Measurements from ENCODE around the gene IRF2BP1. TPM values are rescaled to one million over a fixed set of nuclear protein-coding genes. Genes with fewer than 3 reads are reported as not detected.

Gene IRF2BP1
- total and polyA plus RNA-seq, 4 donors: 4.9 to 16.8 (median 16.4) TPM

DNA sequence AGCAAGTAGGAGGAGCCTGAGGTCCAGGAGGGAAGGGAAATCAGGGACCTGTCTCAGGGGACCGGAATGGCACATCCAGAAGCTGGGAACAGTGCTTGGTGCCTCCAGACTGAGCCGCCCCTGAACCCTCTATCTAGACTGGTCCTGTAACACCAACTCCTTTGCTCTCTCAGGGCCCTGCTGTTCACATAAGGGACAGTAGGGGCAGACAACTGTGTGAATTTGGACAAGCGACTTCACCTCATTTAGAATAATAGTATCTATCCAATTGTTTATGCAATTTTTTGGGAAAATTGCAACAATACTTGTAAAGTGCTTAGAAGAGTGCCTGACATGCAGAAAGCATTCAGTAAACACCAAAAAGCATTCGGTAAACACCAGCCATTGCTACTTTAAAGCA is 37.0 kb downstream of the IRF2BP1 start:
- Histone ChIP-seq H3K27me3 (ENCODE audit: control insufficient read depth in 4 of 4, insufficient read depth in 4 of 4, low read length in 3 of 4) (no peaks in the 10 kb centered on the region), H3K36me3 (ENCODE audit: control insufficient read depth in 4 of 4, insufficient read depth in 3 of 4, low read depth in 1 of 4, low read length in 3 of 4) (peaks cover 11 to 85% (median 66%) of the 10 kb centered on the region in 4 donors), H3K9me3 (ENCODE audit: control insufficient read depth in 4 of 4, low read length in 3 of 4) (no peaks in the 10 kb centered on the region), H3K27ac (ENCODE audit: low read depth in 1 of 2, low read length in 2 of 2) (no peak overlapping the region), H3K4me1 (ENCODE audit: control insufficient read depth in 4 of 4, insufficient read depth in 4 of 4, low read length in 3 of 4) (no peaks in the 10 kb centered on the region), H3K4me3 (ENCODE audit: low read depth in 1 of 3, low read length in 3 of 3) (no peak overlapping the region), H3K9ac (ENCODE audit: low read depth in 1 of 2, low read length in 2 of 2) (no peak overlapping the region)
- 95% methylated on average over 4 of the region's 4 CpGs for WGBS
- DNase-seq (ENCODE audit: low spot score): no peak
- TF ChIP-seq, protein P1, sequence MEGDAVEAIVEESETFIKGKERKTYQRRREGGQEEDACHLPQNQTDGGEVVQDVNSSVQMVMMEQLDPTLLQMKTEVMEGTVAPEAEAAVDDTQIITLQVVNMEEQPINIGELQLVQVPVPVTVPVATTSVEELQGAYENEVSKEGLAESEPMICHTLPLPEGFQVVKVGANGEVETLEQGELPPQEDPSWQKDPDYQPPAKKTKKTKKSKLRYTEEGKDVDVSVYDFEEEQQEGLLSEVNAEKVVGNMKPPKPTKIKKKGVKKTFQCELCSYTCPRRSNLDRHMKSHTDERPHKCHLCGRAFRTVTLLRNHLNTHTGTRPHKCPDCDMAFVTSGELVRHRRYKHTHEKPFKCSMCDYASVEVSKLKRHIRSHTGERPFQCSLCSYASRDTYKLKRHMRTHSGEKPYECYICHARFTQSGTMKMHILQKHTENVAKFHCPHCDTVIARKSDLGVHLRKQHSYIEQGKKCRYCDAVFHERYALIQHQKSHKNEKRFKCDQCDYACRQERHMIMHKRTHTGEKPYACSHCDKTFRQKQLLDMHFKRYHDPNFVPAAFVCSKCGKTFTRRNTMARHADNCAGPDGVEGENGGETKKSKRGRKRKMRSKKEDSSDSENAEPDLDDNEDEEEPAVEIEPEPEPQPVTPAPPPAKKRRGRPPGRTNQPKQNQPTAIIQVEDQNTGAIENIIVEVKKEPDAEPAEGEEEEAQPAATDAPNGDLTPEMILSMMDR (IDR thresholded peaks at IDR 0.05; ENCODE audit: low read depth, low read length, missing input control): peak; percentile 22
- TF ChIP-seq EGR1 (IDR thresholded peaks at IDR 0.05; ENCODE audit: low read depth in 2 of 2) (no peak), NR2F2 (IDR thresholded peaks at IDR 0.05) (no peak)

DNA sequence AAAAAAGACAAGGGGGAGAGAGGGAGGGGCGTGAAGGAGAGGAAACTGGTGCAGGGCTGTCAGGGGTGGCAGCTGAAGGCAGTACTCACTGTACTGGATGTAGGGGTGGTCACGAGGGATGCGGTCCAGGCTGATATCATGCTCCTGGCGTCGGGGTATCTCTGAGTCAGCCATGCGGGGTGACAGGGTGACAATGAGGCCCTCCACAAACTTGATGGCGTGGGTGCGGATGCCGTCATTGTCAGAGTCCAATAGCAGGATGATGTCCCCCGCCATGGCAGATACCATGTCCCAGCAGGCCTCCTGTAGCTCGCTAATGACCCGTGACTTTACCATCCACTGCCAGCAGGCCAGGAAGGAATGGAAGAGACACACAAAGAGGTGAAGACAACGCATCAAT is 38.3 kb downstream of the IRF2BP1 start:
- H3K9me3 ChIP-seq (ENCODE audit: control insufficient read depth in 4 of 4, low read length in 3 of 4): no peaks in the 10 kb centered on the region
- no peaks in the 10 kb centered on the region for H3K27me3 ChIP-seq (ENCODE audit: control insufficient read depth in 4 of 4, insufficient read depth in 4 of 4, low read length in 3 of 4)
- H3K27ac ChIP-seq (ENCODE audit: low read depth in 1 of 2, low read length in 2 of 2): no peak overlapping the region
- H3K4me3 ChIP-seq (ENCODE audit: low read depth in 1 of 3, low read length in 3 of 3): no peak overlapping the region
- DNase-seq (ENCODE audit: low spot score): no peak
- 95% methylated on average over 13 of the region's 13 CpGs for WGBS
- H3K4me1 ChIP-seq (ENCODE audit: control insufficient read depth in 4 of 4, insufficient read depth in 4 of 4, low read length in 3 of 4): no peaks in the 10 kb centered on the region
- peaks cover 13 to 84% (median 65%) of the 10 kb centered on the region in 4 donors for H3K36me3 ChIP-seq (ENCODE audit: control insufficient read depth in 4 of 4, insufficient read depth in 3 of 4, low read depth in 1 of 4, low read length in 3 of 4)
- no peak overlapping the region for H3K9ac ChIP-seq (ENCODE audit: low read depth in 1 of 2, low read length in 2 of 2)
- TF ChIP-seq TAF1 (conservative IDR thresholded peaks at IDR 0.05) (no peak), ATF3 (IDR thresholded peaks at IDR 0.05) (no peak), EGR1 (IDR thresholded peaks at IDR 0.05; ENCODE audit: low read depth in 2 of 2) (no peak)
- TF ChIP-seq, protein P1 (IDR thresholded peaks at IDR 0.05; ENCODE audit: low read depth, low read length, missing input control): no peak

- TF ChIP-seq FOXA2 (IDR thresholded peaks at IDR 0.05): no peak
- WGBS: 96% methylated on average over 14 of the region's 14 CpGs
- H3K9ac ChIP-seq (ENCODE audit: low read depth in 1 of 2, low read length in 2 of 2): no peak overlapping the region
- H3K27ac ChIP-seq (ENCODE audit: low read depth in 1 of 2, low read length in 2 of 2): no peak overlapping the region
- H3K4me3 ChIP-seq (ENCODE audit: low read depth in 1 of 3, low read length in 3 of 3): no peak overlapping the region
- peaks cover 0 to 3% (median 0%) of the 10 kb centered on the region in 4 donors for H3K9me3 ChIP-seq (ENCODE audit: control insufficient read depth in 4 of 4, low read length in 3 of 4)
- no peaks in the 10 kb centered on the region for H3K27me3 ChIP-seq (ENCODE audit: control insufficient read depth in 4 of 4, insufficient read depth in 4 of 4, low read length in 3 of 4)
- H3K4me1 ChIP-seq (ENCODE audit: control insufficient read depth in 4 of 4, insufficient read depth in 4 of 4, low read length in 3 of 4): no peaks in the 10 kb centered on the region
- DNase-seq (ENCODE audit: low spot score): no peak
- peaks cover 21 to 71% (median 54%) of the 10 kb centered on the region in 4 donors for H3K36me3 ChIP-seq (ENCODE audit: control insufficient read depth in 4 of 4, insufficient read depth in 3 of 4, low read depth in 1 of 4, low read length in 3 of 4)
These were observed 43.7 kb downstream of the IRF2BP1 start for GRCh38 chr19:45842198-45842597.

DNA sequence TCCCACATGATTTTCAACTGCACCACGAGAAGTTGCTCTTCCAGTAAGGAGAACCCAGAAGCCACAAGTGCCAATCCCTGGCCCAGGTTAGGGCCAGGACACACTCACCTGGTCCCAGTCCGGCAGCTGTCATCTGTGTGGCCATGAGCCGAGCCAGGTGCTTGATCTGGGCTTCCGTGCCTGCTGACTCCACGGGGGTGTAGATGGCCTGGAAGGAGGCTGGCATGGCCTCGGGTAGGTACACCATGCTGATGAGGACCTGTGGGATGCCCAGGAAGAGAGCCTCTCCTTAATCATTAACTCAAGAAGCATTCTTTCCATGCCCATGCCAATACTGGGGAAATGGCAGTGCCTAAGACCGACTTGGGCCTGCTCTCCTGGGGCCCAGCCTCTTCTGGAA is 51.0 kb downstream of the IRF2BP1 start:
- WGBS: 90% methylated on average over 7 of the region's 7 CpGs
- no peak for DNase-seq (ENCODE audit: low spot score)
- TF ChIP-seq HNF4A (conservative IDR thresholded peaks at IDR 0.05): no peak
- no peak for TF ChIP-seq JUND (IDR thresholded peaks at IDR 0.05)
- no peak for TF ChIP-seq SP1 (IDR thresholded peaks at IDR 0.05)
- TF ChIP-seq, protein P1 (IDR thresholded peaks at IDR 0.05; ENCODE audit: low read depth, low read length, missing input control): no peak
- no peak for TF ChIP-seq NR2F2 (IDR thresholded peaks at IDR 0.05)
- no peak for TF ChIP-seq ATF3 (IDR thresholded peaks at IDR 0.05)
- TF ChIP-seq, protein P2, sequence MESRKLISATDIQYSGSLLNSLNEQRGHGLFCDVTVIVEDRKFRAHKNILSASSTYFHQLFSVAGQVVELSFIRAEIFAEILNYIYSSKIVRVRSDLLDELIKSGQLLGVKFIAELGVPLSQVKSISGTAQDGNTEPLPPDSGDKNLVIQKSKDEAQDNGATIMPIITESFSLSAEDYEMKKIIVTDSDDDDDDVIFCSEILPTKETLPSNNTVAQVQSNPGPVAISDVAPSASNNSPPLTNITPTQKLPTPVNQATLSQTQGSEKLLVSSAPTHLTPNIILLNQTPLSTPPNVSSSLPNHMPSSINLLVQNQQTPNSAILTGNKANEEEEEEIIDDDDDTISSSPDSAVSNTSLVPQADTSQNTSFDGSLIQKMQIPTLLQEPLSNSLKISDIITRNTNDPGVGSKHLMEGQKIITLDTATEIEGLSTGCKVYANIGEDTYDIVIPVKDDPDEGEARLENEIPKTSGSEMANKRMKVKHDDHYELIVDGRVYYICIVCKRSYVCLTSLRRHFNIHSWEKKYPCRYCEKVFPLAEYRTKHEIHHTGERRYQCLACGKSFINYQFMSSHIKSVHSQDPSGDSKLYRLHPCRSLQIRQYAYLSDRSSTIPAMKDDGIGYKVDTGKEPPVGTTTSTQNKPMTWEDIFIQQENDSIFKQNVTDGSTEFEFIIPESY (IDR thresholded peaks at IDR 0.05): no peak
- no peak for TF ChIP-seq HNF4G (IDR thresholded peaks at IDR 0.05)
- no peak for TF ChIP-seq EGR1 (IDR thresholded peaks at IDR 0.05; ENCODE audit: low read depth in 2 of 2)

More for the DNA sequence above, 51.0 kb downstream of the IRF2BP1 start:
- Histone ChIP-seq H3K4me3 (ENCODE audit: low read depth in 1 of 3, low read length in 3 of 3) (no peak overlapping the region), H3K27ac (ENCODE audit: low read depth in 1 of 2, low read length in 2 of 2) (no peak overlapping the region), H3K36me3 (ENCODE audit: control insufficient read depth in 4 of 4, insufficient read depth in 3 of 4, low read depth in 1 of 4, low read length in 3 of 4) (peaks cover 29 to 78% (median 65%) of the 10 kb centered on the region in 4 donors), H3K9ac (ENCODE audit: low read depth in 1 of 2, low read length in 2 of 2) (no peak overlapping the region), H3K9me3 (ENCODE audit: control insufficient read depth in 4 of 4, low read length in 3 of 4) (peaks cover 0 to 3% (median 0%) of the 10 kb centered on the region in 4 donors), H3K4me1 (ENCODE audit: control insufficient read depth in 4 of 4, insufficient read depth in 4 of 4, low read length in 3 of 4) (no peaks in the 10 kb centered on the region), H3K27me3 (ENCODE audit: control insufficient read depth in 4 of 4, insufficient read depth in 4 of 4, low read length in 3 of 4) (no peaks in the 10 kb centered on the region)

Data from liver (tissue), 9 donors.